DOHH2 (cell line): ENCODE measurements around the gene SAMD14.

Experiments used
- EZH2phosphoT487 ChIP-seq: fragments of 200-600 bp; sonication (generic); IDR thresholded peaks from 2 replicates; pipeline ENCODE4 v1.6.1; 2017; ENCODE audit warnings: borderline replicate concordance, mild to moderate bottlenecking, antibody characterized with exemption, low read length, moderate library complexity, mixed read lengths
- TF ChIP-seq, protein P1 (sequence below): fragments of 200-600 bp; sonication (generic); IDR thresholded peaks from one replicate; pipeline ENCODE4 v1.5.1; 2014; ENCODE audit warnings: antibody characterized with exemption, mild to moderate bottlenecking, low read depth, low read length; ENCODE audit not compliant: poor library complexity, severe bottlenecking

DNA sequence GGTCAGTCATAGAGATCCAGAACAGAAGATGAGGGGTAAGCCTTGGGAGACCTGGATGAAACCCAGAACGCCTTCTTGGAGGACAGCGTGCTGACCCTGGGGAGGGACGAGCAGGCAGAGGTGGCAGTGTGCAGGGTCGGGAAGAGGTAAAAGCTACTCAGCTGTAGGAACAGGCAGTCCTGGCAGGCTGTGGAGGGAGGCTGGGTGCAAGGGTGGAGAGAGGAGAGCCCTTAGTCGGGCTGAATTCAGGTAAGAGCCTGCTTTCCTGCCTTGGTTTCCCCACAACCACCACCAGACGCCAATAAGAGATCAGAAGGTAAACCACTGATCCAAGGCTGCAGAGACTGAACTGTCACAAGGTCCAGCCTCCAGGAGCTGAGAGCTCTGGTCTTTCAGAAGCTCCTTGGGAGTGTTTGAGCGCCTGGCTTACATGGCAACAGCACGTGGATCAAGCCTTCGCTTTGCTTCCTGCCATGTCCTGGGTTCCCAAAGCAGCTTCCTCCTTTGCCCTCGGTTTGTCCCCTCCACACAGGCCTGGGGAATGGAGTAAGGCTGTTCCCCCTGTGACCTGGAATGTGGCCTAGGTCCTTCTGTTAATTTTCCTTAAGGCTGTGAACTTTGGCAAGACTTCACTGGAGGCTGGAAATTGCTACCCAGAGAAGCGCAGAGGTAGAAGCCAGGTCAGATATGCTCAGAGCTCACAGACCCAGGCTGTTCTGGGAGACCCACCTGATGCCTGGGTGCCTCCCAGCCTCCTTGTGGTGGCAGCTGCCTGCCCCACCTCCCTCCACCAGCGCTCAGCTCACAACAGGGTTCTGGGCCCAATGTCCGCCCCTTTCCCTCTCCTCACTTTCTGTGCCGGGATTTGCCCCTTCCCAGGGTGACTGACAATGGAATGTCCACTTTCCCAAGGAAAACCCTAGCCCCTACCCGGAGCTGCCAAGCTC, 38.7 kb downstream of the SAMD14 start:
- TF ChIP-seq, protein P1, sequence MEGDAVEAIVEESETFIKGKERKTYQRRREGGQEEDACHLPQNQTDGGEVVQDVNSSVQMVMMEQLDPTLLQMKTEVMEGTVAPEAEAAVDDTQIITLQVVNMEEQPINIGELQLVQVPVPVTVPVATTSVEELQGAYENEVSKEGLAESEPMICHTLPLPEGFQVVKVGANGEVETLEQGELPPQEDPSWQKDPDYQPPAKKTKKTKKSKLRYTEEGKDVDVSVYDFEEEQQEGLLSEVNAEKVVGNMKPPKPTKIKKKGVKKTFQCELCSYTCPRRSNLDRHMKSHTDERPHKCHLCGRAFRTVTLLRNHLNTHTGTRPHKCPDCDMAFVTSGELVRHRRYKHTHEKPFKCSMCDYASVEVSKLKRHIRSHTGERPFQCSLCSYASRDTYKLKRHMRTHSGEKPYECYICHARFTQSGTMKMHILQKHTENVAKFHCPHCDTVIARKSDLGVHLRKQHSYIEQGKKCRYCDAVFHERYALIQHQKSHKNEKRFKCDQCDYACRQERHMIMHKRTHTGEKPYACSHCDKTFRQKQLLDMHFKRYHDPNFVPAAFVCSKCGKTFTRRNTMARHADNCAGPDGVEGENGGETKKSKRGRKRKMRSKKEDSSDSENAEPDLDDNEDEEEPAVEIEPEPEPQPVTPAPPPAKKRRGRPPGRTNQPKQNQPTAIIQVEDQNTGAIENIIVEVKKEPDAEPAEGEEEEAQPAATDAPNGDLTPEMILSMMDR, result no peak
- TF ChIP-seq EZH2phosphoT487, result no peak
